Progenitor cell of endocrine pancreas (in vitro differentiated cells): ENCODE measurements around the gene FTCD. TPM values are rescaled to one million over a fixed set of nuclear protein-coding genes. Genes with fewer than 3 reads are reported as not detected.
A peak's percentile ranks its signal among the peaks of the same experiment; 100 is the strongest.
"Not testable (repeated sequence)": the region's sequence is repeated elsewhere in the genome, so short reads cannot be mapped to it uniquely, and the experiment has no call there.

ENCODE experiments used
- DNase-seq: peaks from one replicate; pipeline ENCODE4 v3.0.0; 2021; ENCODE audit warnings: low spot score; ENCODE audit not compliant: unreplicated experiment
- H3K27ac Mint-ChIP-seq: 2 replicates; pipeline ENCODE4 v1.8.0; 2021; ENCODE audit warnings: mild to moderate bottlenecking, moderate library complexity, mixed read lengths
- H3K27me3 Mint-ChIP-seq: 2 replicates; pipeline ENCODE4 v1.8.0; 2021; ENCODE audit warnings: mixed read lengths
- H3K36me3 Mint-ChIP-seq: 2 replicates; pipeline ENCODE4 v1.8.0; 2022; ENCODE audit warnings: mixed read lengths; ENCODE audit not compliant: insufficient read depth
- H3K4me1 Mint-ChIP-seq: 2 replicates; pipeline ENCODE4 v1.8.0; 2021; ENCODE audit warnings: low read depth, mixed read lengths
- H3K4me3 Mint-ChIP-seq: 2 replicates; pipeline ENCODE4 v1.8.0; 2021; ENCODE audit warnings: low read depth, mild to moderate bottlenecking, moderate library complexity, mixed read lengths
- H3K9me3 Mint-ChIP-seq: 2 replicates; pipeline ENCODE4 v1.8.0; 2021; ENCODE audit warnings: low read depth, mixed read lengths
- CTCF ChIP-seq: fragments of 200-600 bp; sonication (generic); IDR thresholded peaks from one replicate; pipeline ENCODE4 v1.5.0; 2021; ENCODE audit warnings: antibody characterized with exemption, mild to moderate bottlenecking; ENCODE audit not compliant: unreplicated experiment
- total RNA-seq: library from RNA; stranded (reverse); gene quantifications from 2 replicates; pipeline ENCODE4 v1.2.1, GENCODE V29; 2021

Gene FTCD
- total RNA-seq, 1 donor from 2014 or later, result 49.3 TPM

- peak; percentile 79 for DNase-seq
- Mint-ChIP-seq H3K9me3 (no peaks in the 10 kb centered on the region), H3K36me3 (peaks cover 3% of the 10 kb centered on the region), H3K4me1 (peaks cover 4% of the 10 kb centered on the region), H3K4me3 (peak overlapping the region; percentile 88), H3K27me3 (no peaks in the 10 kb centered on the region), H3K27ac (peak overlapping the region; percentile 95)
- no peak for TF ChIP-seq CTCF
These were observed 29.5 kb upstream of the FTCD start for GRCh38 chr21:46184625-46185555.

- Mint-ChIP-seq H3K27me3 (no peaks in the 10 kb centered on the region), H3K27ac (peak within 1 kb of the TSS; percentile 95), H3K9me3 (no peaks in the 10 kb centered on the region), H3K4me1 (peaks cover 4% of the 10 kb centered on the region), H3K36me3 (peaks cover 4% of the 10 kb centered on the region), H3K4me3 (peak within 1 kb of the TSS; percentile 91)
- no peak for TF ChIP-seq CTCF
- DNase-seq, result no peak
These were observed 28.7 kb upstream of the FTCD start, which contains the start of gene SPATC1L for GRCh38 chr21:46183910-46184624. SPATC1L (minus strand) TSS chr21:46184459; CDS start chr21:46182816, 1,643 bp downstream.

- not testable (repeated sequence) for H3K4me1 Mint-ChIP-seq
- peak overlapping the region; percentile 91 for H3K4me3 Mint-ChIP-seq
These were observed 28.0 kb upstream of the FTCD start for GRCh38 chr21:46183337-46183909.

GRCh38 chr21:46182548-46183336 lies 27.4 kb upstream of the FTCD start:
- no peak overlapping the region for H3K27ac Mint-ChIP-seq
- H3K4me1 Mint-ChIP-seq, result peaks cover 4% of the 10 kb centered on the region
- H3K27me3 Mint-ChIP-seq, result no peaks in the 10 kb centered on the region
- H3K4me3 Mint-ChIP-seq, result peak overlapping the region; percentile 69
- no peak for TF ChIP-seq CTCF
- DNase-seq, result no peak
- H3K36me3 Mint-ChIP-seq, result peaks cover 2% of the 10 kb centered on the region
- H3K9me3 Mint-ChIP-seq, result peaks cover under 1% of the 10 kb centered on the region

More at GRCh38 chr21:46183337-46183909, 28.0 kb upstream of the FTCD start:
- DNase-seq, H3K27ac Mint-ChIP-seq, H3K27me3 Mint-ChIP-seq, H3K36me3 Mint-ChIP-seq, H3K9me3 Mint-ChIP-seq: not testable (repeated sequence)

DNA sequence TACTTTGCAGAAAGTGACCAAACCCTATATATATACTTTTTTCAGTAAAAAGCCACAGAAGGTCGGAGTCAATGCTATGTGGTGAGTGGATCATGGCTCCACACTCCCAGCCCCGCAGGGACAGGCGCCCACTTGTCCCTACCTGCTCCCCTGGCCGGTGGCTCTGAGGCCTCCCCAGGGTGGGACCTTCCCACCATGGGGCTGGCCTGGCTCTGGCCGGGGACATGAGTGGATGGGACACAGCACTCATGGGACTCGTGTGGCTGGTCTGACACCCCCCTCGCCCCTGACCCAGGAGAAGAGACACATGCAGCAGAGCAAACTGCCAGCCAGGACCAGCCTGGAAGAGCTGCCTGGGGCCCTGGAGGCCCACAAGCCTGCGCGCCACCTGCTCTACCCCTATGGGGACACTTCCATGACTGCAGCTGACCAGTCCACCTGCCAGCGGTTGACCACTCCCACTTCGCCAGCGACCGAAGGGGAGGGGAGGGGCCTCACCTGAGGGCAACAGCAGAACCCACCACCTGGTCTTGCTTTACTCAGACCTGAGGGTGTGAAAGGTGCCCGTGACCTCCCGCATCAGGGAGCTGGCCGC lies 26.7 kb upstream of the FTCD start:
- Mint-ChIP-seq H3K36me3 (peaks cover 7% of the 10 kb centered on the region), H3K27ac (no peak overlapping the region), H3K4me1 (peaks cover 4% of the 10 kb centered on the region), H3K4me3 (peak overlapping the region; percentile 50), H3K9me3 (peaks cover 8% of the 10 kb centered on the region), H3K27me3 (no peaks in the 10 kb centered on the region)
- no peak for DNase-seq
- no peak for TF ChIP-seq CTCF
